Measurements from ENCODE around the gene MAN1C1. TPM values are rescaled to one million over a fixed set of nuclear protein-coding genes. Genes with fewer than 3 reads are reported as not detected.

MAN1C1 gene
- total RNA-seq, 1 experiment from 2014 or later = 16.8 TPM

GRCh38 chr1:25688390-25689119, 72.0 kb downstream of the MAN1C1 start:
- H3K27me3 Mint-ChIP-seq (ENCODE audit: low read depth) = no peaks in the 10 kb centered on the region
- H3K9me3 Mint-ChIP-seq = no peaks in the 10 kb centered on the region
- no peak overlapping the region for H3K27ac Mint-ChIP-seq
- ATAC-seq = no peak
- CTCF ChIA-PET = interaction anchor here (0.8 kb wide), 1 partner anchor 36 kb away, joined by 3 read pairs; no protein-coding TSS in a partner anchor
- TF ChIP-seq SMAD3 (CRISPR knock-in tag; IDR thresholded peaks at IDR 0.05; ENCODE audit: borderline replicate concordance) (no peak), ZNF423 (CRISPR knock-in tag; IDR thresholded peaks at IDR 0.05) (no peak), ATF1 (CRISPR knock-in tag; IDR thresholded peaks at IDR 0.05) (no peak)
- POLR2A ChIA-PET = no interaction called here
- no peak for DNase-seq (ENCODE audit: low spot score)
- no peaks in the 10 kb centered on the region for H3K36me3 Mint-ChIP-seq
- H3K4me3 Mint-ChIP-seq = no peak overlapping the region
- no peaks in the 10 kb centered on the region for H3K4me1 Mint-ChIP-seq

GRCh38 chr1:25689686-25690381, 73.2 kb downstream of the MAN1C1 start:
- no peak overlapping the region for H3K27ac Mint-ChIP-seq
- no peaks in the 10 kb centered on the region for H3K27me3 Mint-ChIP-seq (ENCODE audit: low read depth)
- CTCF ChIA-PET = no interaction called here
- H3K4me1 Mint-ChIP-seq = peaks cover 3% of the 10 kb centered on the region
- ATAC-seq = no peak
- H3K4me3 Mint-ChIP-seq = no peak overlapping the region
- POLR2A ChIA-PET = interaction anchor here (0.6 kb wide), 1 partner anchor 8 kb away, joined by 3 read pairs; no protein-coding TSS in a partner anchor
- DNase-seq (ENCODE audit: low spot score) = no peak
- no peak for TF ChIP-seq OVOL2 (CRISPR knock-in tag; IDR thresholded peaks at IDR 0.05; ENCODE audit: borderline replicate concordance)
- TF ChIP-seq CREB1 (CRISPR knock-in tag; IDR thresholded peaks at IDR 0.05) = no peak
- no peak for TF ChIP-seq CDX4 (CRISPR knock-in tag; IDR thresholded peaks at IDR 0.05; ENCODE audit: borderline replicate concordance)
- no peak for TF ChIP-seq CREM (CRISPR knock-in tag; IDR thresholded peaks at IDR 0.05)
- no peak for TF ChIP-seq AR (CRISPR knock-in tag; IDR thresholded peaks at IDR 0.05)
- TF ChIP-seq ZBTB21 (CRISPR knock-in tag; IDR thresholded peaks at IDR 0.05; ENCODE audit: borderline replicate concordance) = no peak
- TF ChIP-seq SMAD3 (CRISPR knock-in tag; IDR thresholded peaks at IDR 0.05; ENCODE audit: borderline replicate concordance) = no peak
- TF ChIP-seq ZNF423 (CRISPR knock-in tag; IDR thresholded peaks at IDR 0.05) = no peak
- TF ChIP-seq ZNF138 (CRISPR knock-in tag; conservative IDR thresholded peaks at IDR 0.05) = no peak
- no peak for TF ChIP-seq ZNF317 (CRISPR knock-in tag; IDR thresholded peaks at IDR 0.05; ENCODE audit: borderline replicate concordance, low read depth)
- TF ChIP-seq ATF6 (CRISPR knock-in tag; IDR thresholded peaks at IDR 0.05) = no peak
- no peak for TF ChIP-seq CTCF (IDR thresholded peaks at IDR 0.05)
- no peak for TF ChIP-seq FOXK1 (CRISPR knock-in tag; IDR thresholded peaks at IDR 0.05)
- TF ChIP-seq FOXJ3 (CRISPR knock-in tag; IDR thresholded peaks at IDR 0.05; ENCODE audit: borderline replicate concordance) = no peak
- TF ChIP-seq ZMAT4 (CRISPR knock-in tag; IDR thresholded peaks at IDR 0.05) = no peak
- no peaks in the 10 kb centered on the region for H3K36me3 Mint-ChIP-seq
- no peaks in the 10 kb centered on the region for H3K9me3 Mint-ChIP-seq

All from WTC11 (cell line).